GM20000 (cell line): ENCODE results near the gene SLC6A8.
"Not testable (repeated sequence)": the region's sequence is repeated elsewhere in the genome, so short reads cannot be mapped to it uniquely, and the experiment has no call there.

Experiments
- DNase-seq: peaks from one replicate; pipeline ENCODE4 v3.0.0; 2012; ENCODE audit warnings: low spot score
- CTCF ChIP-seq: IDR thresholded peaks from 2 replicates; pipeline ENCODE4 v1.5.1; 2012; ENCODE audit warnings: mild to moderate bottlenecking, control low read depth; ENCODE audit errors: extremely low read depth, missing control alignments

The SLC6A8 gene

GRCh38 chrX:153689654-153690465 is 2.1 kb downstream of the SLC6A8 start:
- DNase-seq, result no peak
- no peak for TF ChIP-seq CTCF

GRCh38 chrX:153690466-153690865 is 2.7 kb downstream of the SLC6A8 start:
- DNase-seq, result no peak
- no peak for TF ChIP-seq CTCF

- not testable (repeated sequence) for DNase-seq
These were observed 3.5 kb downstream of the SLC6A8 start for GRCh38 chrX:153691032-153691827.

GRCh38 chrX:153692003-153692402 is 4.3 kb downstream of the SLC6A8 start:
- TF ChIP-seq CTCF, result no peak
- no peak for DNase-seq

GRCh38 chrX:153692611-153693156 is 5.0 kb downstream of the SLC6A8 start:
- TF ChIP-seq CTCF, result no peak
- DNase-seq, result no peak

GRCh38 chrX:153693216-153694086 is 5.7 kb downstream of the SLC6A8 start:
- no peak for DNase-seq
- TF ChIP-seq CTCF, result no peak

GRCh38 chrX:153694256-153694655 is 6.5 kb downstream of the SLC6A8 start:
- DNase-seq, result not testable (repeated sequence)
